H1 (cell line): ENCODE measurements around the gene CPLANE2. TPM values are rescaled to one million over a fixed set of nuclear protein-coding genes. Genes with fewer than 3 reads are reported as not detected.

Experiments
- ATF2 ChIP-seq: IDR thresholded peaks from 2 replicates; pipeline ENCODE4 v1.6.1; 2012; ENCODE audit warnings: low read length, inconsistent platforms
- ATF3 ChIP-seq: IDR thresholded peaks from 2 replicates; pipeline ENCODE4 v1.6.1; 2011; ENCODE audit warnings: low read depth, mild to moderate bottlenecking, low read length; ENCODE audit not compliant: insufficient read depth
- BCL11A ChIP-seq, 2 experiments: IDR thresholded peaks; one replicate each; pipeline ENCODE4 v1.6.1; 2011; ENCODE audit warnings: low read depth in 2 of 2, low read length in 2 of 2, mild to moderate bottlenecking in 2 of 2
- CHD1 ChIP-seq: IDR thresholded peaks from 2 replicates; pipeline ENCODE4 v1.6.1; 2012; ENCODE audit warnings: low read depth, low read length, improper control_type of control experiment
- CREB1 ChIP-seq: IDR thresholded peaks from 2 replicates; pipeline ENCODE4 v1.6.1; 2012; ENCODE audit warnings: inconsistent platforms
- RFX5 ChIP-seq: IDR thresholded peaks from 2 replicates; pipeline ENCODE4 v1.6.1; 2011; ENCODE audit warnings: low read depth, low read length, improper control_type of control experiment, borderline replicate concordance
- SIX5 ChIP-seq: IDR thresholded peaks from 2 replicates; pipeline ENCODE4 v1.6.1; 2011; ENCODE audit warnings: mild to moderate bottlenecking, low read depth, low read length
- polyA plus RNA-seq, 7 experiments: library from polyadenylated mRNA; depleted of rRNA in 3 of 7; stranded (reverse) in 5 of 7; unstranded in 2 of 7; fragments of >200 nt in 5 of 7; fragments of 200-250 nt in 2 of 7; gene quantifications; 1 replicate in 5 of 7; 2 replicates in 1 of 7; 4 replicates in 1 of 7; pipeline versions ENCODE4 v1.2.1 to v1.2.3, GENCODE V29; 2011 to 2013; ENCODE audit warnings: missing spikeins in 2 of 7, mixed read lengths in 2 of 7
- total RNA-seq: library from RNA; stranded (reverse); fragmentation: NEBNext Ultra II Directional; extraction: Animal tissue kit (Norgen Biotek cat#: 25700); gene quantifications from 2 replicates; pipeline ENCODE4 v1.2.1, GENCODE V29; 2021

Gene CPLANE2
- total and polyA plus RNA-seq, 2 of the 8 experiments (the other 6 are each of a cell fraction or from before 2014, with no cell fraction given): 2.3 to 2.5 TPM

GRCh38 chr1:16242556-16243214 is 5.7 kb upstream of the CPLANE2 start (continued):
- TF ChIP-seq ATF2 (no peak), BCL11A (IDR thresholded peaks at IDR 0.05; ENCODE audit: low read depth in 2 of 2, low read length in 2 of 2) (no peak), SIX5 (no peak), CHD1 (no peak), CREB1 (no peak), RFX5 (no peak), ATF3 (no peak)
